GM12875 (cell line): ENCODE data around the gene ADAMTSL3.

Experiments
- H3K4me3 ChIP-seq: one replicate; pipeline ENCODE4 v1.5.1; 2011; ENCODE audit warnings: low read depth, low read length, control low read depth
- CTCF ChIP-seq: IDR thresholded peaks from 2 replicates; pipeline ENCODE4 v1.5.1; 2011; ENCODE audit warnings: low read depth, mild to moderate bottlenecking, control low read depth, inconsistent platforms, low read length, moderate library complexity, borderline replicate concordance; ENCODE audit not compliant: insufficient read depth

ADAMTSL3 gene

GRCh38 chr15:83673385-83673784, 19.5 kb downstream of the ADAMTSL3 start:
- H3K4me3 ChIP-seq: no peak overlapping the region
- no peak for TF ChIP-seq CTCF

GRCh38 chr15:83682476-83683088, 28.7 kb downstream of the ADAMTSL3 start:
- no peak overlapping the region for H3K4me3 ChIP-seq
- TF ChIP-seq CTCF: no peak

GRCh38 chr15:83685916-83686332, 32.0 kb downstream of the ADAMTSL3 start:
- no peak for TF ChIP-seq CTCF
- H3K4me3 ChIP-seq: no peak overlapping the region

GRCh38 chr15:83688201-83688600, 34.3 kb downstream of the ADAMTSL3 start:
- no peak overlapping the region for H3K4me3 ChIP-seq
- no peak for TF ChIP-seq CTCF

- no peak for TF ChIP-seq CTCF
- no peak overlapping the region for H3K4me3 ChIP-seq
Measured at GRCh38 chr15:83690676-83691075, 36.8 kb downstream of the ADAMTSL3 start.

- no peak overlapping the region for H3K4me3 ChIP-seq
- no peak for TF ChIP-seq CTCF
Measured at GRCh38 chr15:83692746-83693581, 39.0 kb downstream of the ADAMTSL3 start.

- TF ChIP-seq CTCF: no peak
Measured at GRCh38 chr15:83694015-83694414, 40.1 kb downstream of the ADAMTSL3 start.

More at GRCh38 chr15:83694015-83694414, 40.1 kb downstream of the ADAMTSL3 start:
- no peak overlapping the region for H3K4me3 ChIP-seq
